B cell (primary cell): Measurements from ENCODE around the gene GIGYF2.
"Not testable (repeated sequence)": the region's sequence is repeated elsewhere in the genome, so short reads cannot be mapped to it uniquely, and the experiment has no call there.

Experiments used
- EZH2 ChIP-seq: IDR thresholded peaks from 2 replicates; pipeline ENCODE4 v1.6.1; 2012; ENCODE audit warnings: borderline replicate concordance, low read depth, mild to moderate bottlenecking, moderate library complexity, low read length; ENCODE audit not compliant: insufficient read depth, poor library complexity, severe bottlenecking
- TF ChIP-seq, protein P1 (sequence below): fragments of 200-600 bp; IDR thresholded peaks from one replicate; pipeline ENCODE4 v1.8.0; 2022; ENCODE audit warnings: antibody characterized with exemption, mild to moderate bottlenecking

GRCh38 chr2:232720056-232720455 lies 22.9 kb downstream of the GIGYF2 start:
- TF ChIP-seq, protein P1, sequence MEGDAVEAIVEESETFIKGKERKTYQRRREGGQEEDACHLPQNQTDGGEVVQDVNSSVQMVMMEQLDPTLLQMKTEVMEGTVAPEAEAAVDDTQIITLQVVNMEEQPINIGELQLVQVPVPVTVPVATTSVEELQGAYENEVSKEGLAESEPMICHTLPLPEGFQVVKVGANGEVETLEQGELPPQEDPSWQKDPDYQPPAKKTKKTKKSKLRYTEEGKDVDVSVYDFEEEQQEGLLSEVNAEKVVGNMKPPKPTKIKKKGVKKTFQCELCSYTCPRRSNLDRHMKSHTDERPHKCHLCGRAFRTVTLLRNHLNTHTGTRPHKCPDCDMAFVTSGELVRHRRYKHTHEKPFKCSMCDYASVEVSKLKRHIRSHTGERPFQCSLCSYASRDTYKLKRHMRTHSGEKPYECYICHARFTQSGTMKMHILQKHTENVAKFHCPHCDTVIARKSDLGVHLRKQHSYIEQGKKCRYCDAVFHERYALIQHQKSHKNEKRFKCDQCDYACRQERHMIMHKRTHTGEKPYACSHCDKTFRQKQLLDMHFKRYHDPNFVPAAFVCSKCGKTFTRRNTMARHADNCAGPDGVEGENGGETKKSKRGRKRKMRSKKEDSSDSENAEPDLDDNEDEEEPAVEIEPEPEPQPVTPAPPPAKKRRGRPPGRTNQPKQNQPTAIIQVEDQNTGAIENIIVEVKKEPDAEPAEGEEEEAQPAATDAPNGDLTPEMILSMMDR = not testable (repeated sequence)
- TF ChIP-seq EZH2 = not testable (repeated sequence)
